RWPE1 (cell line): ENCODE data around the gene SLC25A1.
"Not testable (repeated sequence)": the region's sequence is repeated elsewhere in the genome, so short reads cannot be mapped to it uniquely, and the experiment has no call there.

Source experiments
- CTCF ChIA-PET: fragments of 350-600 bp; sonication (Branson Sonifier 250); formaldehyde crosslinking; extraction: SDS; loops from one replicate; lab custom pipeline; 2021; lab: Yijun Ruan, JAX
- POLR2A ChIA-PET: fragments of 400-600 bp; formaldehyde crosslinking; extraction: SDS; loops from one replicate; lab custom pipeline; 2020; ENCODE audit warnings: antibody characterized with exemption; ENCODE audit not compliant: low non-redundant PET; lab: Yijun Ruan, JAX
- DNase-seq: peaks from one replicate; pipeline ENCODE4 v3.0.0; 2012; ENCODE audit warnings: low spot score
- H3K27ac ChIP-seq: fragments of 450-650 bp; 2 replicates; pipeline ENCODE4 v1.5.1; 2017
- CTCF ChIP-seq: fragments of 450-650 bp; conservative IDR thresholded peaks from 2 replicates; pipeline ENCODE4 v1.5.1; 2017; ENCODE audit warnings: low read depth, mild to moderate bottlenecking

The SLC25A1 gene

GRCh38 chr22:19168088-19168890 lies 10.2 kb downstream of the SLC25A1 start:
- ChIA-PET POLR2A (no interaction called here), CTCF (no interaction called here)

GRCh38 chr22:19167106-19167869 lies 11.2 kb downstream of the SLC25A1 start:
- POLR2A ChIA-PET, result no interaction called here
- no peak for DNase-seq
- H3K27ac ChIP-seq, result no peak overlapping the region
- no peak for TF ChIP-seq CTCF
- CTCF ChIA-PET, result no interaction called here

More at GRCh38 chr22:19168088-19168890, 10.2 kb downstream of the SLC25A1 start:
- TF ChIP-seq CTCF, result no peak
- H3K27ac ChIP-seq, result no peak overlapping the region
- DNase-seq, result no peak

GRCh38 chr22:19166421-19166820 lies 12.1 kb downstream of the SLC25A1 start:
- no peak for TF ChIP-seq CTCF
- ChIA-PET POLR2A (no interaction called here), CTCF (no interaction called here)
- no peak overlapping the region for H3K27ac ChIP-seq
- no peak for DNase-seq

- no peak overlapping the region for H3K27ac ChIP-seq
- no peak for DNase-seq
- ChIA-PET CTCF (no interaction called here), POLR2A (no interaction called here)
- TF ChIP-seq CTCF, result no peak
Measured at GRCh38 chr22:19164425-19164824, 14.1 kb downstream of the SLC25A1 start.

- DNase-seq, H3K27ac ChIP-seq, CTCF ChIA-PET, POLR2A ChIA-PET: not testable (repeated sequence)
Measured at GRCh38 chr22:19158649-19159048, 19.9 kb downstream of the SLC25A1 start.

GRCh38 chr22:19156109-19156508 lies 22.4 kb downstream of the SLC25A1 start:
- DNase-seq, POLR2A ChIA-PET: not testable (repeated sequence)
- CTCF ChIA-PET, result interaction anchor here (0.6 kb wide), 1 partner anchor 220 kb away, joined by 3 read pairs; no protein-coding TSS in a partner anchor

GRCh38 chr22:19152942-19153883 lies 25.3 kb downstream of the SLC25A1 start:
- no peak overlapping the region for H3K27ac ChIP-seq
- no peak for DNase-seq
- no peak for TF ChIP-seq CTCF
- ChIA-PET POLR2A (no interaction called here), CTCF (interaction anchor here (0.7 kb wide), 1 partner anchor 21 kb away, joined by 3 read pairs; no protein-coding TSS in a partner anchor)

More at GRCh38 chr22:19156109-19156508, 22.4 kb downstream of the SLC25A1 start:
- not testable (repeated sequence) for H3K27ac ChIP-seq
